Thyroid gland (tissue), 4 donors: ENCODE results near the gene ACP4.

Experiments used
- CTCF ChIP-seq, 6 experiments: fragments of 200-600 bp in 3 of 6; fragments of 450-650 bp in 3 of 6; sonication (generic) in 3 of 6; IDR thresholded peaks; one replicate each; pipeline ENCODE4 v1.5.1; 2016 to 2019; ENCODE audit warnings: antibody characterized with exemption in 6 of 6, mild to moderate bottlenecking in 2 of 6, inconsistent platforms in 1 of 6, moderate library complexity in 1 of 6
- POLR2A ChIP-seq, 2 donors: fragments of 450-650 bp; IDR thresholded peaks; one replicate each; pipeline ENCODE4 v1.6.1; 2017; ENCODE audit warnings: antibody characterized with exemption in 2 of 2, mild to moderate bottlenecking in 2 of 2, moderate library complexity in 1 of 2

GRCh38 chr19:50821248-50821612 lies 31.0 kb downstream of the ACP4 start:
- TF ChIP-seq CTCF (IDR thresholded peaks at IDR 0.05) (no peak), POLR2A (IDR thresholded peaks at IDR 0.05) (no peak)
